Hepatocyte (in vitro differentiated cells): ENCODE measurements around the gene IL15RA. TPM values are rescaled to one million over a fixed set of nuclear protein-coding genes. Genes with fewer than 3 reads are reported as not detected.

Experiments
- DNase-seq: peaks from one replicate; pipeline ENCODE4 v3.0.0-alpha.2; 2016; ENCODE audit warnings: low spot score
- H2AFZ ChIP-seq: fragments of 200-600 bp; sonication (generic); 2 replicates; pipeline ENCODE4 v1.6.0; 2016; ENCODE audit warnings: antibody characterized with exemption, mild to moderate bottlenecking
- H3K27ac ChIP-seq: fragments of 200-600 bp; sonication (generic); 2 replicates; pipeline ENCODE4 v1.5.1; 2016; ENCODE audit warnings: mild to moderate bottlenecking
- H3K27me3 ChIP-seq: fragments of 200-600 bp; sonication (generic); 2 replicates; pipeline ENCODE4 v1.6.1; 2016
- H3K36me3 ChIP-seq: fragments of 200-600 bp; sonication (generic); replicated peaks from 2 replicates; pipeline ENCODE4 v1.5.1; 2016; ENCODE audit warnings: low read depth; ENCODE audit not compliant: insufficient read depth
- H3K4me1 ChIP-seq: fragments of 200-600 bp; sonication (generic); 2 replicates; pipeline ENCODE4 v1.5.1; 2016; ENCODE audit warnings: mild to moderate bottlenecking, moderate library complexity; ENCODE audit not compliant: insufficient read depth
- H3K4me2 ChIP-seq: fragments of 200-600 bp; sonication (generic); 2 replicates; pipeline ENCODE4 v1.6.0; 2016
- H3K4me3 ChIP-seq: fragments of 200-600 bp; sonication (generic); 2 replicates; pipeline ENCODE4 v1.5.1; 2016; ENCODE audit warnings: mild to moderate bottlenecking
- H3K79me2 ChIP-seq: fragments of 200-600 bp; sonication (generic); 2 replicates; pipeline ENCODE4 v1.6.0; 2017; ENCODE audit warnings: mild to moderate bottlenecking
- H3K9me2 ChIP-seq: fragments of 200-600 bp; sonication (generic); replicated peaks from 2 replicates; pipeline ENCODE4 v1.6.0; 2017; ENCODE audit warnings: mild to moderate bottlenecking; ENCODE audit not compliant: insufficient read depth
- H3K9me3 ChIP-seq: fragments of 200-600 bp; sonication (generic); 2 replicates; pipeline ENCODE4 v1.5.1; 2016; ENCODE audit warnings: low read depth, mild to moderate bottlenecking
- H4K20me1 ChIP-seq: fragments of 200-600 bp; sonication (generic); 2 replicates; pipeline ENCODE4 v1.6.0; 2016; ENCODE audit warnings: mild to moderate bottlenecking; ENCODE audit not compliant: insufficient read depth, poor library complexity, severe bottlenecking
- CTCF ChIP-seq: fragments of 200-600 bp; sonication (generic); IDR thresholded peaks from 2 replicates; pipeline ENCODE4 v1.5.1; 2016; ENCODE audit warnings: antibody characterized with exemption, mild to moderate bottlenecking; ENCODE audit not compliant: poor library complexity
- EZH2 ChIP-seq: fragments of 200-600 bp; sonication (generic); IDR thresholded peaks from 2 replicates; pipeline ENCODE4 v1.6.1; 2016; ENCODE audit warnings: antibody characterized with exemption, mild to moderate bottlenecking, borderline replicate concordance
- EZH2phosphoT487 ChIP-seq: fragments of 200-600 bp; sonication (generic); IDR thresholded peaks from one replicate; pipeline ENCODE4 v1.6.1; 2018; ENCODE audit warnings: antibody characterized with exemption, mild to moderate bottlenecking, low read depth, moderate library complexity; ENCODE audit not compliant: unreplicated experiment, severe bottlenecking
- WGBS: methylation state at CpG from one replicate; pipeline ENCODE4 v1.1.6; 2016; ENCODE audit warnings: low lambda C conversion rate; ENCODE audit errors: missing lambda C conversion rate; 5-methylcytosine and 5-hydroxymethylcytosine counted together
- polyA plus RNA-seq: library from polyadenylated mRNA; unstranded; fragments of >200 nt; fragmentation: Nextera tagmentation; extraction: Ambion mirVana; gene quantifications from 2 replicates; pipeline ENCODE4 v1.2.1, GENCODE V29; 2016
- total RNA-seq: library from RNA; depleted of rRNA; stranded (reverse); fragments of >200 nt; gene quantifications from 2 replicates; pipeline ENCODE4 v1.2.3, GENCODE V29; 2014

IL15RA gene
- total and polyA plus RNA-seq, 2 experiments from 2014 or later = 2.4 to 3.8 TPM

GRCh38 chr10:5935628-5936027, 41.7 kb downstream of the IL15RA start:
- WGBS = 91% methylated on average over 10 of the region's 10 CpGs
- Histone ChIP-seq H3K4me3 (no peak overlapping the region), H3K79me2 (no peaks in the 10 kb centered on the region), H3K27me3 (no peaks in the 10 kb centered on the region), H3K36me3 (no peaks in the 10 kb centered on the region), H3K4me2 (no peak overlapping the region), H3K9me2 (no peaks in the 10 kb centered on the region), H2AFZ (no peak overlapping the region), H3K4me1 (no peaks in the 10 kb centered on the region), H4K20me1 (no peaks in the 10 kb centered on the region), H3K9me3 (no peaks in the 10 kb centered on the region), H3K27ac (no peak overlapping the region)
- no peak for DNase-seq
- TF ChIP-seq EZH2 (no peak), EZH2phosphoT487 (no peak), CTCF (no peak)

GRCh38 chr10:5933909-5934546, 43.3 kb downstream of the IL15RA start:
- no peak for TF ChIP-seq EZH2phosphoT487
- TF ChIP-seq CTCF = no peak
- TF ChIP-seq EZH2 = no peak
- Histone ChIP-seq H3K9me2 (no peaks in the 10 kb centered on the region), H3K36me3 (no peaks in the 10 kb centered on the region), H3K4me2 (no peak overlapping the region), H3K27ac (no peak overlapping the region), H3K4me1 (no peaks in the 10 kb centered on the region), H3K27me3 (no peaks in the 10 kb centered on the region), H2AFZ (no peak overlapping the region), H3K4me3 (no peak overlapping the region), H3K79me2 (no peaks in the 10 kb centered on the region), H4K20me1 (no peaks in the 10 kb centered on the region), H3K9me3 (no peaks in the 10 kb centered on the region)
- DNase-seq = no peak
- WGBS = 95% methylated on average over 14 of the region's 14 CpGs

- Histone ChIP-seq H3K9me2 (no peaks in the 10 kb centered on the region), H3K36me3 (no peaks in the 10 kb centered on the region), H3K4me2 (no peak overlapping the region), H3K4me1 (no peaks in the 10 kb centered on the region), H3K9me3 (no peaks in the 10 kb centered on the region), H3K79me2 (no peaks in the 10 kb centered on the region), H3K27ac (no peak overlapping the region), H3K4me3 (no peak overlapping the region), H4K20me1 (no peaks in the 10 kb centered on the region), H2AFZ (no peak overlapping the region), H3K27me3 (no peaks in the 10 kb centered on the region)
- no peak for DNase-seq
- TF ChIP-seq CTCF (no peak), EZH2phosphoT487 (no peak)
- WGBS = 93% methylated on average over 5 of the region's 5 CpGs
Observed at GRCh38 chr10:5932345-5932744, 45.0 kb downstream of the IL15RA start.
